Cardiac muscle cell (in vitro differentiated cells and primary cell): ENCODE measurements around the gene RGS11. TPM values are rescaled to one million over a fixed set of nuclear protein-coding genes. Genes with fewer than 3 reads are reported as not detected.

Experiments
- DNase-seq, 2 donors: peaks; one replicate each; pipeline versions ENCODE4 v3.0.0 to v3.0.0-alpha.2; 2010 to 2017; ENCODE audit warnings: low read depth in 1 of 2, low spot score in 1 of 2
- H3K27ac ChIP-seq: fragments of 200-600 bp; sonication (generic); 2 replicates; pipeline ENCODE4 v1.5.1; 2016
- H3K27me3 ChIP-seq: fragments of 200-600 bp; sonication (generic); 2 replicates; pipeline ENCODE4 v1.6.0; 2016; ENCODE audit warnings: control low read depth
- H3K36me3 ChIP-seq: fragments of 200-600 bp; sonication (generic); 2 replicates; pipeline ENCODE4 v1.5.1; 2016; ENCODE audit warnings: control low read depth
- H3K4me1 ChIP-seq: fragments of 200-600 bp; sonication (generic); 2 replicates; pipeline ENCODE4 v1.8.1; 2017; ENCODE audit warnings: low read depth, mild to moderate bottlenecking, mixed run types
- H3K4me3 ChIP-seq: fragments of 200-600 bp; sonication (generic); 2 replicates; pipeline ENCODE4 v1.5.1; 2016; ENCODE audit warnings: mild to moderate bottlenecking
- H3K9me3 ChIP-seq: fragments of 200-600 bp; sonication (generic); 2 replicates; pipeline ENCODE4 v1.5.1; 2017; ENCODE audit warnings: low read depth, mild to moderate bottlenecking, control low read depth
- CTCF ChIP-seq: IDR thresholded peaks from 2 replicates; pipeline ENCODE4 v1.5.1; 2012; ENCODE audit warnings: low read depth, mild to moderate bottlenecking, low read length
- polyA plus RNA-seq: library from polyadenylated mRNA; unstranded; fragments of >200 nt; fragmentation: Nextera tagmentation; extraction: Ambion mirVana; gene quantifications from 2 replicates; pipeline ENCODE4 v1.2.1, GENCODE V29; 2016
- total RNA-seq: library from RNA; depleted of rRNA; stranded (reverse); fragments of >200 nt; gene quantifications from 2 replicates; pipeline ENCODE4 v1.2.3, GENCODE V29; 2016

The RGS11 gene
- total and polyA plus RNA-seq, 2 experiments from 2014 or later = 12.0 to 14.8 TPM

DNA sequence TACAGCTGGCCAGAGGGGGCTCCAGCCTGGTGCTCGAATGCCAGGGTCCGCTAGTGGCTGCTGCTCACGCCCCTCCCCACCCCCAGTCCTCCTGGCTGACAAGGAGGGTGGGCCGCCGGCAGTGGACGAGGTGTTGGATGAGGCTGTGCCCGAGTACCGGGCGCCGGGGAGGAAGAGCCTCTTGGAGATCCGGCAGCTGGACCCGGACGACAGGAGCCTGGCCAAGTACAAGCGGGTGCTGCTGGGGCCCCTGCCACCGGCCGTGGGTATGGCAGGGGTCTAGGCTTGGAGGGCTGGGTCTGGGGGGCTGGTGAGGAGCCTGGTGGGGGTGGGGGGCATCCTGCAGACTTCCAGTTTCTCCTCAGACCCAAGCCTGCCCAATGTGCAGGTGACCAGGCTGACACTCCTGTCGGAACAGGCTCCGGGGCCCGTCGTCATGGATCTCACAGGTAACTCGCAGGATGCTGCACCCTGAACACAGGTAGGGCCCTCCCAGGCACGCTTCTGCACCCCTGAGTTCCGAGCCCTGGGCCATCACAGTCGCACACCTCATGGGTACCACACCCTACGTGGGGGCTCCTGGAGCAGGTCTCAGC, 6.0 kb upstream of the RGS11 start:
- Histone ChIP-seq H3K36me3 (no peaks in the 10 kb centered on the region), H3K4me3 (no peak overlapping the region), H3K4me1 (no peaks in the 10 kb centered on the region), H3K27me3 (peaks cover 43% of the 10 kb centered on the region), H3K9me3 (no peaks in the 10 kb centered on the region), H3K27ac (no peak overlapping the region)
- DNase-seq = no peak
- TF ChIP-seq CTCF = no peak

GRCh38 chr16:280991-281659, 5.4 kb upstream of the RGS11 start:
- TF ChIP-seq CTCF = no peak
- Histone ChIP-seq H3K4me3 (peak overlapping the region; percentile 51), H3K27me3 (peaks cover 50% of the 10 kb centered on the region), H3K4me1 (no peaks in the 10 kb centered on the region), H3K27ac (no peak overlapping the region), H3K9me3 (no peaks in the 10 kb centered on the region), H3K36me3 (no peaks in the 10 kb centered on the region)
- DNase-seq = no peak

DNA sequence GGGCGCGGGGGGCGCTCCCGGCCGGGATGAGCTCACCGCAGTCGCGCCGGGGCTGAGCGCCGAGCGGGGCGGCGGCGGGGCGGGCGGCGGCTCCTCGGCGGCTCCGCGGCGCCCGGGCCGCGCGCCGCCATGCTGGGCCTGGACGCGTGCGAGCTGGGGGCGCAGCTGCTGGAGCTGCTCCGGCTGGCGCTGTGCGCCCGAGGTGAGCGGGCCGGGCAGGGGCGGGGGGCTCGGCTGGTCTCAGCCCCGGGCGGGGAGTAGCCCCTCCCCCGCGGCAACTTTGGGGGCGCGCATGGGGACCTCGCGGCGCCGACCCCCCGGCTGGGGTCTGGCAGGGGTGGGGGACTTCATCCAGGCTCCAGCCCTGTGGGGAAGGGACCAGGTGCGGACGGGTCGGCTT, 4.8 kb upstream of the RGS11 start, which contains the start of gene ARHGDIG:
ARHGDIG (plus strand) TSS at position 40 of the 400 bp plus-strand sequence; CDS start at position 130, 90 bp downstream.
- peak in 1 of 2 donors; percentile 57 for DNase-seq
- no peaks in the 10 kb centered on the region for H3K4me1 ChIP-seq
- H3K9me3 ChIP-seq = no peaks in the 10 kb centered on the region
- H3K27me3 ChIP-seq = peaks cover 54% of the 10 kb centered on the region
- no peaks in the 10 kb centered on the region for H3K36me3 ChIP-seq
- H3K27ac ChIP-seq = no peak within 1 kb of the TSS
- H3K4me3 ChIP-seq = peak within 1 kb of the TSS; percentile 51
- no peak for TF ChIP-seq CTCF

DNA sequence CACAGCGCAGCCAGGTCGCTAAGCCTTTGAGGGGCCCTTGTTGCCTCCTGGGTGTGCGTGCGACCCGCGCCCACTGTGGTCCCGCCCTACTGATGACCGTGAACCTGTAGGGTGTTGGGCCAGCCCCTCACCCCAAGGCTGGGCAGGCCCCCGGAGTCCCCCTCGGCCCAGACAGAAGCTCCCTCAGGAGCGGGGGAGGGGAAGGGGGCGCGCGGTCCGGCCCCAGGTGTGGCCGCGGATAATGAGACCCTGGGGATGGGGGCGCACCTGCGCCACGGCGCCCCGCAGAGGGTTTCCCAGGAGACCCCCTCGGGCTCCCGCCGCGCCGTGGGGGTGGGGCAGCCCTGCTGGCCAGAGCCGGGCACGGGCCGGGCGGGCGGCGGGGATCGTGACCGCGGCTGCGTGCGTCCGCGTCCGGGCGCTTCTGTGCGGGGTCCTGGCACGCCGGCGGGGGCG, 4.3 kb upstream of the RGS11 start:
- Histone ChIP-seq H3K4me3 (peak overlapping the region; percentile 28), H3K27me3 (peaks cover 59% of the 10 kb centered on the region)
- DNase-seq = peak in 1 of 2 donors; percentile 52

DNA sequence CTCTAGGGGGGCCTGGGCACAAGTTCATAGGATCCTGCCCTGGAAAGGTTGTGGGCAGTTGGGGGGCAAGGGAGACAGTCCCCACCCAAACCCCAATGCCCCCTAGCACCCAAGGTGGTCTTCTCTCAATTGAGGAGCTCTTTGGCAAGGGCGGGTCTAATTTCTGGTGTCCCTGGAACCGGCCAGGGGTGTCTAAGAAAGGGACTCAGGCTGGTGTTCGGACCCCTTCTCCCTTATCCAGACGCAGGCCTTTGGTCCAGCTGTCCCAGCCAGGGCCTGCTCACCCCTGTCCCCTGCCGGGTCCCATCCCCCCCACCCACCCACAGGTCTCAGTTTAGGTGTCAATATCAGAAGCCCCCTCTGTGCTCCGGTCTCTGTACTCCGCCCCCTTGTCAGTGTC, 3.8 kb upstream of the RGS11 start:
- H3K27me3 ChIP-seq = peaks cover 64% of the 10 kb centered on the region
- no peaks in the 10 kb centered on the region for H3K9me3 ChIP-seq
- H3K36me3 ChIP-seq = no peaks in the 10 kb centered on the region
- H3K4me3 ChIP-seq = no peak overlapping the region
- no peak overlapping the region for H3K27ac ChIP-seq
- no peak for DNase-seq
- no peaks in the 10 kb centered on the region for H3K4me1 ChIP-seq
- no peak for TF ChIP-seq CTCF

More for the DNA sequence above, 4.3 kb upstream of the RGS11 start:
- no peaks in the 10 kb centered on the region for H3K4me1 ChIP-seq
- no peak for TF ChIP-seq CTCF
- H3K36me3 ChIP-seq = no peaks in the 10 kb centered on the region
- H3K9me3 ChIP-seq = no peaks in the 10 kb centered on the region
- no peak overlapping the region for H3K27ac ChIP-seq
